ENCODE measurements around the gene STIM2.

DNA sequence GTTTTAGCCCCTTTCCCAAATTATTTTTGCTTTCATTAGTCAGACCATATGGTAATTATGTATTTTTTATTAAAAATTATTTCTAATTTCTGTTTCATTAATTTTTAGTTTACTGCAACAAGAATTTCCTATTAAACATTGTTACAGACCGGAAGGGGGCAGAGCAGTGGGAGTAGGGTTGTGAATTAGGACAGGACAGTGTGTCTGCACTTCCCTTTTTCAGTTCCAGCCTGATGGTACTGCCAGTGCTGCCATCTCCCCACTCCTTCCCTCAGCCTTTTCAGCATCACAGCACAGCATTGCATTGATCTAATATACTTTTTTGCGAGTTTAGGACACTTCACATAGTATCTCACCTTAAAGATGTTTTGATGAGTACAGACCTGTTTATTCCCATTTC is 76.5 kb downstream of the STIM2 start:
- TF ChIP-seq, protein P1, sequence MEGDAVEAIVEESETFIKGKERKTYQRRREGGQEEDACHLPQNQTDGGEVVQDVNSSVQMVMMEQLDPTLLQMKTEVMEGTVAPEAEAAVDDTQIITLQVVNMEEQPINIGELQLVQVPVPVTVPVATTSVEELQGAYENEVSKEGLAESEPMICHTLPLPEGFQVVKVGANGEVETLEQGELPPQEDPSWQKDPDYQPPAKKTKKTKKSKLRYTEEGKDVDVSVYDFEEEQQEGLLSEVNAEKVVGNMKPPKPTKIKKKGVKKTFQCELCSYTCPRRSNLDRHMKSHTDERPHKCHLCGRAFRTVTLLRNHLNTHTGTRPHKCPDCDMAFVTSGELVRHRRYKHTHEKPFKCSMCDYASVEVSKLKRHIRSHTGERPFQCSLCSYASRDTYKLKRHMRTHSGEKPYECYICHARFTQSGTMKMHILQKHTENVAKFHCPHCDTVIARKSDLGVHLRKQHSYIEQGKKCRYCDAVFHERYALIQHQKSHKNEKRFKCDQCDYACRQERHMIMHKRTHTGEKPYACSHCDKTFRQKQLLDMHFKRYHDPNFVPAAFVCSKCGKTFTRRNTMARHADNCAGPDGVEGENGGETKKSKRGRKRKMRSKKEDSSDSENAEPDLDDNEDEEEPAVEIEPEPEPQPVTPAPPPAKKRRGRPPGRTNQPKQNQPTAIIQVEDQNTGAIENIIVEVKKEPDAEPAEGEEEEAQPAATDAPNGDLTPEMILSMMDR (conservative IDR thresholded peaks at IDR 0.05; ENCODE audit: low read depth, low read length) = no peak
- no peak for TF ChIP-seq POLR2A (IDR thresholded peaks at IDR 0.05; ENCODE audit: low read depth, low read length)
- TF ChIP-seq MXI1 (IDR thresholded peaks at IDR 0.05; ENCODE audit: borderline replicate concordance, low read depth, low read length) = no peak
- no peak for TF ChIP-seq RFX5 (IDR thresholded peaks at IDR 0.05; ENCODE audit: low read depth, low read length)
- TF ChIP-seq MAZ (IDR thresholded peaks at IDR 0.05; ENCODE audit: borderline replicate concordance, low read depth, low read length) = no peak
